A172 (cell line): ENCODE measurements around the gene NRCAM. TPM values are rescaled to one million over a fixed set of nuclear protein-coding genes. Genes with fewer than 3 reads are reported as not detected.

Source experiments
- DNase-seq: peaks from one replicate; pipeline ENCODE4 v3.0.0-alpha.2; 2015; ENCODE audit warnings: low spot score
- total RNA-seq: library from RNA; depleted of rRNA; stranded (reverse); fragments of >200 nt; shearing (Covaris generic); gene quantifications from 2 replicates; pipeline ENCODE4 v1.2.3, GENCODE V29; 2014

NRCAM gene
- total RNA-seq, 1 experiment from 2014 or later, result 0.16 TPM

- no peak for DNase-seq
Measured at GRCh38 chr7:108157606-108158335, 298.5 kb downstream of the NRCAM start.

GRCh38 chr7:108156897-108157605, 299.2 kb downstream of the NRCAM start:
- no peak for DNase-seq

GRCh38 chr7:108152198-108152597, 304.0 kb downstream of the NRCAM start:
- no peak for DNase-seq

- DNase-seq, result no peak
Measured at GRCh38 chr7:108149908-108150307, 306.3 kb downstream of the NRCAM start.

GRCh38 chr7:108149119-108149518, 307.1 kb downstream of the NRCAM start:
- no peak for DNase-seq

DNA sequence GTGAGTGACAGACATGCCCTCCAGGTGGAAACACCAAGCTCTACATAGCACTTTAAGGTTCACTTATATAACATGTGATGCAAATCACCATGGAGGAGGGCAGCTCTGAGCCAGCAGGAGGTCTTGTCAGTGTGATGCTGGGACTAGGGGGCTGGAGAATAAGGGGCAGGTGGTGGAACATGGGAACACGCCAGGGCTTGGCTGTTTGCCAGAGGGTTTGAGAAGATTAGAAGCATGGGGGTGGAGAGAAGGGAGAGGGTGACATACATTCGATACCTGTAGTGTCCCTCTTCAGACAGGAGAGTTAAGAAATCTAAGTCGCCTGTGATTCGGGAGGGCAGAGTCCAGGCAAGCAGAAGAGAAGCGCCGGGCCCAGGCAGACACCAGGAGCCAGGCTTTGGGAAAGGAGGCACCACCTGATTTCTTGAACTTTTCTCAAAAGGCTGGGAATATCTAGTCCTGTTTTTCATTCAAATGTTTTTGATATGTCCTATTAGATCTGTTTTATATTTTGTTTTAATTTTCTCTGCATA, 309.1 kb downstream of the NRCAM start:
- DNase-seq, result no peak

DNA sequence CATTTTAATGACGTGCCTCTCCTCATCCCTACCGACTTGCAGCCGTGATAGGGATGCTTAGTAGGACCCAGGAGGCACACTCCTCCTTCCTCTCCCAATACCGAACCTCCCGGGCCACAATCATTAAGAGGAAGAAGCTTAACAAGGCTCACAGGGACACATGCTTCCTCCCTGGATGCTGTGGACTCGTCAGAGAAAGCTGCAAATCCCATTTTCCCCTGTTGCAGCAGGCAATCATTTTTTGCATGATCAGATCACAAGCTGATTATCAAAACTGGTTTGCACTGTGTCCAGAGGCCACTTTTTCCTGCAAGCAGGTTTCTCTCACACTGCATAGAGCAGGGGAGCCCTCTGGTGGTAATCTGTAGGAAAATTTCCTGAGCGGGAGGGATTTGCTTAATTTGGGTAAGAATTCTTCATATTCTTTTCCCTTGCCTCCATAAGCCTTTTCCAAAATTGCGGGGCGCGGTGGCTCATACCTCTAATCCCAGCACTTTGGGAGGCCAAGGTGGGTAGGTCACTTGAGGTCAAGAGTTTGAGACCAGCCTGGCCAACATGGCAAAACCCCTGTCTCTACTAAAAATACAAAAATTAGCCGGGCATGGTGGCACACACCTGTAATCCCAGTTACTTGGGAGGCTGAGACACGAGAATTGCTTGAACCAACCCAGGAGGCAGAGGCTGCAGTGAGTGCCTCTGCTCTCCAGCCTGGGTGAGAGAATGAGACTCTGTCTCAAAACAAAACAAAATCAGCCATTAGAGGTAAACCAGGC, 310.0 kb downstream of the NRCAM start:
- peak; percentile 76 for DNase-seq

DNA sequence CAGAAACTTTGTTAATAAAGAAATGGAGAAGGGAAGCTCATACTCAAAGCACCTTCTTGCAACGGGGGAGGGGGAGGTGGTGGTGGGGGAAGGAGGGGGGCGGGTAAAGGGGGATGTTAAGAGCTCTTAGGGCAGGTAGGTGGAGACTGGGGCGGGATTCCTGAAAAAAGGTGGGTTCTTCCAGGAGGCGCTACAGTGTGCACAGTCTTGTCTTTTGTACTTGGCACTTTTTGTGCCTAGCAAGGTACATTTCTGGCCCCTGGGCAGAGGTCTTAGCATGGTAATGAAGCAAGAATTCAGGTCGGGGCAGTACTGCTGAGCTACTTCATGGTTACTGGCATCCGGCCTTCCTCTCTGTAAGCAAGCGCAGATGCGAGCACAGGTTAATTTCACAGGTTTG, 310.8 kb downstream of the NRCAM start:
- no peak for DNase-seq

DNA sequence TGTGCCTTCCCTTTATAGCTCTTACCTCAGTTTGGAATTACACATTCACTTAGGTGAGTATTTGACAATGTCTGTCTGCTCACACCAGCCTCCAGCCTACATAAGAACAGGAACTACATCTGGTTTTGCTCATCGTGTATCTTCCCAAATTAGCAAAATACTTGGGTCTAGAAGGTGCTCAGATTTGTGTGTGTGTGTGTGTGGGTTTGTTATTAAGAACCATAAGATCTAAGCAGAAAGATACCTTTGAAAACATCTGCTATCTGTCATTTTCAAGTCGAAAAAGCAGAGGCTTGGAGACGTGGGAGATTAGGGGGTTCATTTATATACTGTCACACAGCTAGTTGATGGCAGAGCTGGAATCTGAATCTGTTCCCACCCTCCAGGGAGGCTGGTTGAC, 311.3 kb downstream of the NRCAM start:
- no peak for DNase-seq

- no peak for DNase-seq
Measured at GRCh38 chr7:108143658-108144420, 312.4 kb downstream of the NRCAM start.

DNA sequence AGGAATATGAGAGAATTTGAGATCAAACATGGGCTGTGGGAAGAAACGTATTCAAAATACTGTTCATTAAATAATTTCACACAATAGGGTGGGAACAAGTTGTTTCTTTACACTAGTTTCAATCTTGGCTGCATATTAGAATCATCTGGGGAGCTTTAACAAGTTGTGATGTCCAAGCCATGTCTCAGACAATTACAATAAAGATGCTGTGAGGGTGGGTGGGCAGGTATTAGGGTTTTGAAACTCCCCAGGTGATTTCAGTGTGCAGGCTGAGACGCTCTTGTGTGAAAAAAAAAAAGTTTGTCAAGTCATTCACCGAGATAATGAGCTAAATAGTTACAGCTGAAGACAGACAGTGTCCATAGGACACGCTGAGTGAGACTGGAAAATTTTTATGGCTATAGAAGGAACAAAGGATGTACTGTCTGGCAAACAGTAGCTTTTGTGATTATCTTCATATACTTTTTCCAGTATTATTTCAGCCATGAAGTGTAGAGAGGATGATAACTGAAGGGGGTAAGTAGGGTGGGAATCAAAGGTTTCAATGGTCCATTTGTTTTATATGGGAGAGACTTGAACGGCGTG, 313.5 kb downstream of the NRCAM start:
- no peak for DNase-seq

DNA sequence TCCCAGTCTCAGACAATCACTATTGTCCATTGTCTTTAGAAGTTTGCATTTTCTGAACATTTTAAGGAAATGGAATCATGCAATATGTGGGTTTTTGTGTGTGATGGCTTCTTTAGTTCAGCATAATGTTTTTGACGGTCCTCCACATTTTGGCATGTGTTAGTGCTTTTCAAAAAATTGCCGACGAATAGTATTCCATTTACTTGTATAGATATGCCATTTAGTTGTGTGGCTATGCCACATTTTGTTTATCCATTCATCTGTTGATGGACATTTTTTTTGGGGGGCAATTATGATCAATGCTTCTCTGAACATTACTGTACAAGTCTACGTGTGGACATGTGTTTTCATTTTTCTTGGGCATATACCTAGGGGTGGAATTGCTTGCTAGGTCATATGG, 314.1 kb downstream of the NRCAM start:
- no peak for DNase-seq

GRCh38 chr7:108140671-108141070, 315.6 kb downstream of the NRCAM start:
- DNase-seq, result no peak

DNA sequence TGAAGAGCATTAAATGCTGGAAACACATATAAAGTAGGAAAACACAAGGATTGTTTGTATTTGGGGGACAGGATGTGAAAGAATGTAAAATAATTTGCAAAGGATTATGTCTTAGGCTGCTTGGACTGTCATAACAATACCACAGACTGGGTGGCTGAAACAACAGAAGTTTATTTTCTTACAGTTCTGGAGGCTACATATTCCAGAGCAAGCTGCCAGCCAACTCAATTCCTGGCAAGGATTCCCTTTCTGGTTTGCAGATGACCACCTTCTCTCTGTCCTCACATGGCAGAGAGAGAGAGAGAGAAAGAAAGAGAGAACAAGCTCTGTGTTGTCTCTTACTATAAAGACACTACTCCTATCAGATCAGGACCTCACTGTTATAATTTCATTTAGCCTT, 317.3 kb downstream of the NRCAM start:
- DNase-seq, result no peak

DNA sequence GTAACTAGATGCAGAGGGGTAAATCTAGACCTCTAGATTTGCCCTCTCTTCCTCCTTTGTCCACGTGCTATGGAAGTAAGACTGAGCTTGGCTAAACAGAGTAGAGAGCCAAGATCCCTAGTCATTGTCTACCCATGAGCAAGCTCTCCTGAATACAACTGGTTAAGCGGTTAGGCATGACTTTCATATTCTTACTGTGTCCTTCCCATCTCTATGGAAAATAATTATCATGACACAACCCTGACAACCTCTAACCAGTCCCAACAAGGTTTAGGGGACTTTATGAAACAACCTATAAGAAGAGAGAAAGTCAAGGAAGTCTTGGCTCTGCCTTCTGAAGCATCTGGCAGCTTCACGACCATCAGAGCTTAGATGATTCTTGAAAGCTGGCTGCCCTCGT, 318.2 kb downstream of the NRCAM start:
- DNase-seq, result no peak

GRCh38 chr7:108137040-108137439, 319.2 kb downstream of the NRCAM start:
- DNase-seq, result no peak

GRCh38 chr7:108136191-108136688, 320.0 kb downstream of the NRCAM start:
- DNase-seq, result no peak

DNA sequence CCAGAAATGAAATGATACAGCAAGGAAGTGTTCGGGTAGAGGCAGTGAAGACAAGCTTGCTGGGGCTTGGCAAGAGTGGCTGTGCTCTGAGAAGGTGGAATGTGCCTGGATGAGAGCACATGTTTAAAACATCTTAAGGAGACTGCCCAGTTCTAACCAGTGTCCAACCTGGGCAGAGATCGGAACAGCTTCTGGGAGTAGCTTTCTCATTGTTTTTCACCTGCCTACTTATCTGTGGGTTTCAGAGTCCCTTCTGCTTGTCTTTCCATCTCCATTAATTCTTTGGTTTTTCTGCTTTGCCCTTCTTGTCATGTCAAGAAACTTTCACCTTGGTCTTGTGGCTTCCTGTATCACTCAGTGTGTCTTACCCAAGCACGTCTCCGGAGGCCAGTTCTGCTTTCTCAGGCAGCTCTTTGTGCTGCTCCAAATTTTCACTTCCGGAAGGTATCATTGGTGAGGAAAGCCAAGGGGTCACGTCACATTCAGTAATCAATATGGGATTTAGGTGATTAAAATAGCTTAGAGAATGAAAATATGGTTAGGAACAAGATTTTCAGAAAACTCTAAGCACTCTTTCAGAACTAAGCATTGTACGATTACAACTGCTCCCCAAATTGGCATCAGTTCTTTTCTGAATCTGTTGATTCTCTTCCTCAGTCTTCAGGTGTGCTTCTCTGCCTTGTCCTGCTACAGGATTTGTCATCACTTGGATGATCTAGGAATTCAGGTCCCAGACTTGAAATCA, 320.6 kb downstream of the NRCAM start:
- no peak for DNase-seq

- no peak for DNase-seq
Measured at GRCh38 chr7:108134486-108134885, 321.8 kb downstream of the NRCAM start.

DNA sequence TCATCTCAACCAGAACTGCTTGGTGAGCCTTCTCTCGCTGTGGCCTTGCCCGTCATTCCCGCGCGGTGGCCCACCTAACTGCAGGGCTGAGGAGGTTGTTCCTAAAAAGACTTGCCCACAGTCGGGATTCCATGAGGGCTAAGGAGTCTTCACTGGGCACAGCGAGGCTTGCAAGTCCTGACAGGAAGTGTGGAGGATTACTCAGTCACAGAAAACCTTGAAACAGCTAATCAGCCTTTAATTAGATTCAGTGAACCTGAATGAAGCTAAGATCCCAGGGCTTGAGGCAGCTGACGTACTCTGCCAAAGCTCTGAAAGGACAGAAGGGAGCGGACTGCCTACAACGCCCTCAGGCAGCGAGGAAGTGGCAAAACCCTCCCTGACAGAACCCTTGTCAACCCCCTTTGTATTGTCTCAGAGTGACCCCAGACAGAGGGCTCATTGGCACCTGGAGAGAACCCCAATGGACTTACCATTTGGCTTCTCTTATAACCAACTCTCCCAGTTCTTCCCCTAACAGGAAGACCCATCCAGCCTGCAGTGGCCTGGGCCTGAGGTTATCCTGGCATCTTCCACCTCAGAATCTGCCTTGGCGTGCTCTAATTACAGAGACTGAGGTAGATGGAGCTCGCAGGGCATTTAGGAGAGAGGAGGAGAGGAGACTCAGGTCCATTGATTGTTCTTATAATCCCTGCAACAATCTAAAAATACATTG, 323.5 kb downstream of the NRCAM start:
- no peak for DNase-seq
